HG03025 (cell line): ENCODE measurements around the gene RHBDD1.
"Not testable (repeated sequence)": the region's sequence is repeated elsewhere in the genome, so short reads cannot be mapped to it uniquely, and the experiment has no call there.

ENCODE experiments used
- ATAC-seq: cut with Tn5 transposase; IDR thresholded peaks from one replicate; pipeline ENCODE4 v1.9.1; 2021; ENCODE audit warnings: mild to moderate bottlenecking, moderate library complexity; ENCODE audit not compliant: unreplicated experiment, low FRiP score

The RHBDD1 gene

GRCh38 chr2:226799211-226799975 is 36.5 kb upstream of the RHBDD1 start, which contains the start of gene IRS1:
Gene IRS1 (minus strand): TSS chr2:226799820. CDS start chr2:226798738, 1,082 bp downstream.
- ATAC-seq = peak; percentile 42

GRCh38 chr2:226799976-226800940 is 35.6 kb upstream of the RHBDD1 start:
- no peak for ATAC-seq

GRCh38 chr2:226800941-226801784 is 34.7 kb upstream of the RHBDD1 start:
- ATAC-seq = peak; percentile 72

GRCh38 chr2:226802573-226802972 is 33.3 kb upstream of the RHBDD1 start:
- no peak for ATAC-seq

GRCh38 chr2:226803410-226803809 is 32.4 kb upstream of the RHBDD1 start:
- no peak for ATAC-seq

- ATAC-seq = no peak
Measured at GRCh38 chr2:226813148-226813701, 22.6 kb upstream of the RHBDD1 start.

GRCh38 chr2:226818930-226819329 is 16.9 kb upstream of the RHBDD1 start:
- no peak for ATAC-seq

GRCh38 chr2:226825056-226825455 is 10.8 kb upstream of the RHBDD1 start:
- ATAC-seq = no peak

GRCh38 chr2:226828191-226828590 is 7.7 kb upstream of the RHBDD1 start:
- no peak for ATAC-seq

GRCh38 chr2:226829721-226830631 is 5.9 kb upstream of the RHBDD1 start:
- ATAC-seq = no peak

GRCh38 chr2:226831266-226831665 is 4.6 kb upstream of the RHBDD1 start:
- no peak for ATAC-seq

- no peak for ATAC-seq
Measured at GRCh38 chr2:226832061-226832460, 3.8 kb upstream of the RHBDD1 start.

GRCh38 chr2:226834880-226835279 is 974 bp upstream of the RHBDD1 start:
- not testable (repeated sequence) for ATAC-seq

GRCh38 chr2:226835420-226835795 is 446 bp upstream of the RHBDD1 start:
- peak; percentile 29 for ATAC-seq

- ATAC-seq = peak; percentile 5
Measured at GRCh38 chr2:226836548-226836885, 663 bp downstream of the RHBDD1 start.

- no peak for ATAC-seq
Measured at GRCh38 chr2:226837334-226837733, 1.5 kb downstream of the RHBDD1 start.

- ATAC-seq = no peak
Measured at GRCh38 chr2:226837787-226838603, 2.1 kb downstream of the RHBDD1 start.

GRCh38 chr2:226838722-226839121 is 2.9 kb downstream of the RHBDD1 start:
- no peak for ATAC-seq
